Activated naive CD4-positive, alpha-beta T cell treated with anti-CD3 and anti-CD28 coated beads, Interleukin-2, amount 50 U/mL, for 72 hours (primary cell): ENCODE data around the gene AVEN. TPM values are rescaled to one million over a fixed set of nuclear protein-coding genes. Genes with fewer than 3 reads are reported as not detected.
A peak's percentile ranks its signal among the peaks of the same experiment; 100 is the strongest.
"Not testable (repeated sequence)": the region's sequence is repeated elsewhere in the genome, so short reads cannot be mapped to it uniquely, and the experiment has no call there.

ENCODE experiments used
- ATAC-seq, 2 donors: fragments of 150-1000 bp; cut with Tn5 transposase; 2 replicates each; pipeline ENCODE4 v1.10.0; 2021; ENCODE audit warnings: mild to moderate bottlenecking in 2 of 2, moderate library complexity in 2 of 2
- DNase-seq, 2 donors: peaks; one replicate each; pipeline ENCODE4 v3.0.0; 2021 to 2022; ENCODE audit warnings: low spot score in 2 of 2
- H3K27ac Mint-ChIP-seq, 2 donors: one replicate each; pipeline ENCODE4 v1.8.0; 2022; ENCODE audit warnings: mild to moderate bottlenecking in 2 of 2, mixed read lengths in 2 of 2
- H3K36me3 Mint-ChIP-seq, 2 donors: one replicate each; pipeline ENCODE4 v1.8.0; 2022; ENCODE audit warnings: mixed read lengths in 2 of 2
- H3K9me3 Mint-ChIP-seq, 2 donors: one replicate each; pipeline ENCODE4 v1.8.0; 2022; ENCODE audit warnings: mixed read lengths in 2 of 2
- total RNA-seq, 2 donors: library from RNA; stranded (reverse); gene quantifications; one replicate each; pipeline ENCODE4 v1.2.3, GENCODE V29; 2022

AVEN gene
- total RNA-seq, 2 donors from 2014 or later, result 6.9 to 9.3 TPM

DNA sequence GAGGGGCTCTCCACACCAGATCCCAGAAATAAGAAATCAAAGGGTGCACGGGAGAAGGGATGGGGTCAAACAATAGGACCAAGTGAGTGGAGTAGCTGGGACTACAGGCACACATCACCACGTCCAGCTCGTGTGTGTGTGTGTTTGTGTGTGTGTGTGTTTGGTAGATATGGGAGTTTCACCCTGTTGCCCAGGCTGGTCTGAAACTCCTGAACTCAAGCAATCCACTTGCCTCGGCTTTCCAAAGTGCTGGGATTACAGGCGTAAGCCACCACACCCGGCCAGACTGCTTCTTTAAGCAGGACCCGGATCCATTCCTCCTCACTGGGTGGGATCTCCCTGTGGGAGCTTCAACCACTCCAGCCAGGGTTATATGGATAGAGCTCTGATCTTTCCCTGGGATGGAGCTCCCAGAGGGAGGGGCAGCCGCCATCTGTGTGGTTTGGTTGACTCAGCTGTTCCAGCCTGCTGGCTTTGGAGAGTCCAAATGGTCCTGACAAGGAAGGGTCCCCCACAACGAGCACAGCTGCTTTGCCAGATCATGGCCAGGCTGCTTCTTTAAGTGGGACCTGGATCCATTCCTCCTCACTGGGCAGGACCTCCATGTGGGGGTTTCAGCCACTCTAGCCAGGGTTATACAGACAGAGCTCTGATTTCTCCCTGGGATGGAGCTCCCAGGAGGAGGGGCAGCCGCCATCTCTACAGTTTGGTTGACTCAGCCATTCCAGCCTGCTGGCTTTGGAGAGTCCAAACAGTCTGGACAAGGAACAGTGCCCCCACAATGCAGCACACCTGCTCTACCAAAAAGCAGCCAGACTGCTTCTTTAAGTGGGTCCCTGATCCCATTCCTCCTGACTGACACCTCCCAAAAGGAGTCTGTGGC is 9.1 kb upstream of the AVEN start:
- Mint-ChIP-seq H3K9me3 (peaks cover 21 to 23% of the 10 kb centered on the region in 2 donors), H3K27ac (no peak overlapping the region), H3K36me3 (peaks cover 31% of the 10 kb centered on the region in 2 donors)
- DNase-seq (no peak), ATAC-seq (no peak)

DNA sequence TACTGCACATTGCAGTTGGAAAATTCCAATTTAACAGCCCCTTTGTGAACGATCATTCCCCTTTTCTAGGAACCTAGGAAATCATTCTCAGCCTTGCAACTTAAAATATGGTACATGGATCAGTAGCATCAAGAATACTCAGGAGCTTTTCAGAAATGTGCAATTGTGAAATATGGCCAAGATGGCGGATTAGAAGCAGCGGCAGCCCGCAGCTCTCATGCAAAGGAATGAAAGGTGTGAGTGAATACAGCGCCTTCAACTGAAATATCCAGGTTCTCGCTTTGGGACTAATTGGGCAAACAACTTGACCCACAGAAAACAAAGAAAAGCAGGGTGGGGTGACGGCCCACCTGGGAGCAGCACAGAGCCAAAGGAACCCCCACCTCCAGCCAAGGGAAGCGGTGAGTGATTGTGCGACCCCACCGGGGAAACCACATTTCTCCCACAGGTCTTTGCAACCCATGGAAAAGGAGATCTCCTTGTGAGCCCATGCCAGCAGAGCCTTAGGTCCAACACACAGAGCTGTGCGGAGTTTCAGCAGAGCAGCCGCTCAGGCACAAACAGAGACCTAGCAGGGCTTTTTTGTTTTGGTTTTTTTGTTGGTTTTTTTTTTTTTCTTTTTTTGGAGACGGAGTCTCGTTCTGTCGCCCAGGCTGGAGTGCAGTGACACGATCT is 7.6 kb upstream of the AVEN start:
- Mint-ChIP-seq H3K9me3 (peaks cover 20 to 21% of the 10 kb centered on the region in 2 donors), H3K36me3 (peaks cover 27% of the 10 kb centered on the region in 2 donors), H3K27ac (no peak overlapping the region)
- DNase-seq, result no peak
- no peak for ATAC-seq

DNA sequence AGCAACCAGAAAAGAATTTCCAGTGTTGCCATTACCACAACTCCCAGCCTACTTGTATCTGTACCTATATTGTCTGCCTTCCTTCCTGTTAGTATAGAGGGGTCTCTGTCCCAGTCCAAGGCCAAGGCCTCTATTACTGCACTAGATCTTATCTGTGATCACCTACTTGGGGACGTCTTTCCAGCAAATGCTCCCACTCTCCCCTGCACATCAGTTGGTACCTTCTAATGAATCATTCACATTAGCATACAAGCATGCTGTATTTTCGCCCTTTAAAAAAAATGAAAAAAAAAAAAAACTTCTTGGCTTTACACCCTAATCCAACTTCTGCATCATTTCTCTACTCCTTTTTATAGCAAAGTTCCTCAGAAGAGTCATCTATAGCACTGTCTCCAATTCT is 4.8 kb upstream of the AVEN start:
- ATAC-seq, result no peak
- no peak for DNase-seq
- Mint-ChIP-seq H3K36me3 (peaks cover 3% of the 10 kb centered on the region in 2 donors), H3K9me3 (no peaks in the 10 kb centered on the region), H3K27ac (peak overlapping the region in 1 of 2 donors; percentile 71)

DNA sequence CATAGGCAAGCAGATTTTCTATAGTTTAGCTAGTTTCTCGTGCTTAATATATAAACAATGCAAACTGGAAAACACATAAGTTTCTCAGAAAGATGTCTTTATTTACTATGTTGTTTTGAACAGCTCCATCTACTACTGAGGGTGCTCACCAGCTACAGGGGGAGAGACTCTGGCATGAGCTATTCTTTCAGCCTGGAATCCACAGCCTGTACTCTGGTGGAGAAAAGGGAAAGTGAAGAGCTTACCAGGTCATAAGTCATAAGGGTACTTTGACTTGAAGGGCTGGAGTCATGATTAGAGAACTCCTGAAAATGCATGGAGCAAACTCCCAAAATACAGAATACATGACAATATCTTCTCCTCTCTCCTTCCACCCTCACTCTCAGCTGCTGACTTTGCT is 4.4 kb upstream of the AVEN start:
- DNase-seq (no peak), ATAC-seq (no peak)
- no peaks in the 10 kb centered on the region for H3K9me3 Mint-ChIP-seq
- H3K36me3 Mint-ChIP-seq, result no peaks in the 10 kb centered on the region
- H3K27ac Mint-ChIP-seq, result peak overlapping the region in 1 of 2 donors; percentile 71

DNA sequence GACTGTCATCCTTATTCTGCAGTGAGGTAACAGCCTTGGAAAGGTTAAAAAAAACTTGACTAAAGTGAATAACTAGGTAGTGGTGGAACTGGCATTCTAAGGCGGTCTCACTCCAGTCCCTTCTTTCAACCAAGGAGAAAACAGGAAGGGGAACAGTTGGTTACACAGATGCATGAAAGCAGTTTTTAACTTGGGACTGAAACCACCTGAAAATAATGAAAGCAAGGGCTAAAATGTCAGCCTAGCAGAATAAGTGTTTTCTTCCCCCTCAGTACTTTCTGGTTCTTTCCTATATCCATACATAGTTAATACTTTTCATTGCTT is 748 bp upstream of the AVEN start:
- Mint-ChIP-seq H3K36me3 (no peaks in the 10 kb centered on the region), H3K9me3 (no peaks in the 10 kb centered on the region), H3K27ac (peak overlapping the region in 1 of 2 donors; percentile 93)
- DNase-seq, result no peak
- ATAC-seq, result no peak

DNA sequence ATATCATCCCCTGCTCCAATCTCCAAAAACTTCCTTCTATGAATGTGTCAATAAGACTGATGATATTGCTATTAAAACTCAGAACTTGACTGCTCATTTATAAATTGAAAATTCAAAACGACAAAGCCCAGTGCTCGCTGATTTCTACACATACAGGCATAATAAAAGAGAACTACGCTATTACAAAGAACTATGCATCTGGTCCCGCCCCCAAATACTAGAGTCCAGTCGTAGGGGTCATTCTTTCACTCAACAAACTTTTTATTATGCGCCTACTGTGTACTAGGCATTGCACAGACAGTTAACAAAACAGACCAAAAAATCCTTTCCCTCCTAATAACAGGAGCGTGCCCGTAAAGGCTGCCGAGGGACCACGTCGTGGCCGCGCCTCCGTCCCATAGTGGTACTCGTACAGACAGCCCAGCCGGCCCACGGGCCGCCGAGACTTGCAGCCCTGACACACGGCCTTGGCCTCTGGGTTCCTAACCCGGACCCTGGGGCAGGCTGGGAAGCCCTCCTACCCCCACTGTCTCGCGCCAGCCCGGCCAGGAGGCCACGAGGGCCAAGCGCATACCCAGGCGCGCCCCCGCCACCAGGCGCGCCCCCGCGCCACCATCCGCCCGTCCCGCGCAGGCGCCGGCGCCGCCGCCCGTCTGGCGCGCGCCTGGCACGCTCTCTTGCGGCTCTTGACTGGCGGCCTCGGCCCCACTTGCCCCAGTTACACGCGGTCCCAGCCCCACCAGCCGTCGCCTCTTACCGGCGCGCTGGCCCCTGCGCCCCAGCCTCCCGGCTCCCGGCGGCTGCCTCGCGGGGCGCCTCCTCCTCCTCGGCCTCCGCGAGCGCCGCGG is 757 bp downstream of the AVEN start:
- Mint-ChIP-seq H3K9me3 (no peaks in the 10 kb centered on the region), H3K27ac (peak overlapping the region; percentile 73 to 93), H3K36me3 (no peaks in the 10 kb centered on the region)
- ATAC-seq (peak; percentile 69 to 83), DNase-seq (peak; percentile 79 to 80)

DNA sequence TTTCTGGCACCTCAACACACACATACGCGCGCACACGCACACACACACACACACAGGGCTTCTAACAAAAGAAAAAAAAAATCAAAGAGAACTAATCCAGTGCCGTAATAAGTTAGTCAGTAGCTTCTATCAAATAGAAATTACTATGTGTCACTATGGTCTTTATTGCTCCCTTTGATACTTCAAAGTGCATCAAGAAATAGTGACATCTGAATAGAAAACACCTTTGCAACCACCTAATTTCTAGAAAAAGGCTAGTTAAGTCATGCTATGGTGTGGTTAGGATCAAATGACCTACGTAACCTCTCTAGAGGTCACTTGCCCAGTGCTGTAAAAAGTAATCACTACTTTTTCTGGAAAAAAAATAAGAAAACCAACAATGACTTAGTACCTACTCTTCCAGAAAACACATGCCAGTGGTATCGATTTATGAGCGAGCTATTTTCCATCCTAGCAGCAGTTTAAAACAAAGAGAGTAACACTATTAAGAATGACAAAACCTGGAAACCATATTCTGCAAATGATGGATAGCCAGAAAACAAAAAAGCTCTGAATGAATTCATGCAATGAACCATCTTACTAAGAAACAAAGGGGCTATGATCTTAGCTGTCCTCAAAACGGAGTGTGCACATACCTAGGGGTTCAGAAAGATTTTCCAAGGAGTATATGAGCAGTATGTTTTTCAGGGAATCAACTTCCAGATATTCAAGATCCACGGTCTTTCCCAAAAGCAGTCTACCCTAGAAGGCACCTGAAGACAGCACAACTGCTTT is 6.8 kb downstream of the AVEN start:
- H3K9me3 Mint-ChIP-seq, result peaks cover 0 to 9% of the 10 kb centered on the region in 2 donors
- ATAC-seq (peak; percentile 83 to 94), DNase-seq (peak in 1 of 2 donors; percentile 40)
- H3K36me3 Mint-ChIP-seq, result peaks cover 0 to 20% of the 10 kb centered on the region in 2 donors
- peak overlapping the region; percentile 26 to 63 for H3K27ac Mint-ChIP-seq

DNA sequence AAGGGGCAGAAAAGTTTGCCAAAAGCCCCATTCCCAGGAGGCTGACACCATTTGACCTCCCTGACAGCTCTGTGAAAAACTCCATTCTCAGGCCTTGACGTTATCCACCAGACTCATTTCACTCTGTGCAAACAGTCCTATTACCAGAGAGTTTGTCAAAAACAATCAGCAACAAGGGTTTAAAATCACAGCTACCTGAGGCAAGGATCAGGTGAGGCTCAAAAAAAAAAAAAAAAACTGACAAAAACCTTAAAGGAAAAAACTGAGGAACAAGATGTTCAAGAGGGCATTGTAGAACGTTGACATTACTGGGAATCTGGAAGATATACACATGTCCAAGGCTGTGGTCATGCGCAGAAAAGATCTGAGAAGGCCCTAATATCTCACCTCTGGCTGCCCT is 11.4 kb downstream of the AVEN start:
- Mint-ChIP-seq H3K36me3 (peaks cover 0 to 27% of the 10 kb centered on the region in 2 donors), H3K9me3 (peaks cover 0 to 9% of the 10 kb centered on the region in 2 donors), H3K27ac (no peak overlapping the region)
- DNase-seq (no peak), ATAC-seq (no peak)

DNA sequence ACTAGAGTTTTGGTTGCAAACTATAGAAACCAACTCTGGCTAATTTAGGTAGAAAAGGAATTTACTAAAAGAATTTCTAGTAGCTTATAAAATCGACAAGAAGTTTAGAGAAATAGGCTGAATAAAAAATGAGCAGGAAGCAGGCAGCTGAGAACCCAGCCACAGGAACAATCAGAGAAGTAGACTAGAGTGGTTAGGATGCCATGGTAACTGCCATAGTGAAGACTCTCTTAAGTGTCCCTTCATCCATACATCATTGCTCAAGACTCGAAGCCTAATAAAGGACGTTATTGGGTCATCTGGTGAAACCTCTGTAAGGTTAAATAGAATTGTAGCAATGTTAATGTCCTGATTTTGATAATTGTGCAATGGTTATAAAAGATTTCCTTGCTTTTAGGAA is 13.8 kb downstream of the AVEN start:
- no peak overlapping the region for H3K27ac Mint-ChIP-seq

DNA sequence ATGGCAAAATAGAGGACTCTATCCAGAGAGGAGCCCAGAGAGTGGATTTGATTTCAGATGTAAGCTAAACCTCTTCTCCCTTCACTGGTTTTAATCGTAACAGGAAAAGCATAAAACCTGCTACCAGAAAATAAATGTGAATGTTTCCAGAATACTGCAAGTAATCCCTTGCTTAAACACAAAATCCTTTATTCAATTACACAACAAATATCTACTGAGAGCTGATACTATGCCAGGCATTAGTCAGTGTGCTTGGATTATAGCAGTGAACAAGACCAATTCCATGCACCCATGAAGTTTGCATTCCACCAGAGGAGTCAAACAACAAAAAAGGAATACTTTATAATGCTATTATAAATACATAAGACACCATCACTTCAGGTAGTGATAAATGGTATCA is 15.1 kb downstream of the AVEN start:
- ATAC-seq (no peak), DNase-seq (no peak)
- H3K9me3 Mint-ChIP-seq, result peaks cover 0 to 9% of the 10 kb centered on the region in 2 donors
- no peak overlapping the region for H3K27ac Mint-ChIP-seq
- peaks cover 0 to 25% of the 10 kb centered on the region in 2 donors for H3K36me3 Mint-ChIP-seq

More for the DNA sequence above, 13.8 kb downstream of the AVEN start:
- Mint-ChIP-seq H3K36me3 (peaks cover 0 to 27% of the 10 kb centered on the region in 2 donors), H3K9me3 (peaks cover 0 to 9% of the 10 kb centered on the region in 2 donors)
- DNase-seq, result no peak
- no peak for ATAC-seq

DNA sequence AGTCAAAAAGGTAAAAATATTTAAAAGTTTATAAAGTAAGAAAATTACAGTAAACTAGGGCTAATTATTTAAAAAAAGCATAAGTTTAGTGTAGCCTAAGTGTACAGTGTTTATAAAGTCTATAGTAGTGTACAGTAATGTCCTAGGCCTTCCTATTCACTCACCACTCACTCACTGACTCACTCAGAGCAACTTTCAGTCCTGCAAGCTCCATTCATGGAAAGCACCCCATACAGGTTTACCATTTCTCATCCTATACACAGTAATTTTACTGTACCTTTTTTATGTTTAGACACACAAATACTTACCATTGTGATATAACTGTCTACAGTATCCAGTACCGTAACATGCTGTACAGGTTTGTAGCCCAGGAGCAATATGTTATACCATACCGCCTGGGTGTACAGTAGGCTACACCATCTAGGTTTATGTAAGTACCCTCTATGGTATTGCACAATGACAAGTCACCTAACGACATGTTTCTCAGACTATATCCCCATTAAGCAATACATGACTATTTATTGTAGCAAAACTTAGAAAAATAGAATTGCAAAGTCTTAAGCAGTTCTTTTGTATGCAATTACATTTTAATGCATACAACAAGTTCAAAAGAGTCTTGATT is 19.5 kb downstream of the AVEN start:
- Mint-ChIP-seq H3K36me3 (peaks cover 6 to 10% of the 10 kb centered on the region in 2 donors), H3K27ac (no peak overlapping the region)
- ATAC-seq, result peak; percentile 48 to 64

DNA sequence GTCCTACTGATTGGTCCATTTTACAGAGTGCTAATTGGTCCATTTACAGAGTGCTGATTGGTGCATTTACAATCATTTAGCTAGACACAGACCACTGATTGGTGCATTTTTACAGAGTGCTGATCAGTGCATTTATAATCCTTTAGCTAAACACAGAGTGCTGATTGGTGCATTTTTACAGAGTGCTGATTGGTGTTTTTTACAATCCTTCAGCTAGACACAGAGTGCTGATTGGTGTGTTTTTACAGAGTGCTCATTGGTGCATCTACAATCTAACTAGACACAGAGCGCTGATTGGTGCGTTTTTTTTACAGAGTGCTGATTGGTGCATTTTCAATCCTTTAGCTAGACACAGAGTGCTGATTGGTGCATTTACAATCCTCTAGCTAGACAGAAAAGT is 20.3 kb downstream of the AVEN start:
- not testable (repeated sequence) for H3K36me3 Mint-ChIP-seq, H3K9me3 Mint-ChIP-seq
- peak overlapping the region in 1 of 2 donors; percentile 54 for H3K27ac Mint-ChIP-seq

More for the DNA sequence above, 19.5 kb downstream of the AVEN start:
- H3K9me3 Mint-ChIP-seq, result no peaks in the 10 kb centered on the region
- DNase-seq, result no peak

DNA sequence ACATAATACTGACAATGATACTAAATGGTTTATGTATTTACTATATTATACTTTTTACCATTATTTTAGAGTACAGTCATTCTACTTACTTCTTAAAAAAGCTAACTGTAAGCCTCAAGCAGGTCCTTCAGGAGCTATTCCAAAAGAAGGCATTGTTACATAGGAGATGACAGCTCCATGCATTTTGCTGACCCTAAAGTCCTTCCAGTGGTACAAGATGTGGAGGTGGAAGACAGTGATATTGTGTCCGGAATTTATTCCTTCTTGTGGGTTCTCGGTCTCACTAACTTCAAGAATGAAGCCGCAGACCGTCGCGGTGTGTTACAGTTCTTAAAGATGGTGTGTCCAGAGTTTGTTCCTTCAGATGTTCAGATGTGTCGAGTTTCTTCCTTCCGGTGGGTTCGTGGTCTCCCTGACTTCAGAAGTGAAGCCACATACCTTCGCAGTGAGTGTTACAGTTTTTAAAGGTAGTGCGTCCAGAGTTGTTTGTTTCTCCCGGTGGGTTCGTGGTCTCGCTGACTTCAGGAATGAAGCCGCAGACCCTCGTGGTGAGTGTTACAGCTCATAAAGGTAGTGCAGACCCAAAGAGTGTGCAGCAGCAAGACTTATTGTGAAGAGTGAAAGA is 20.9 kb downstream of the AVEN start:
- Mint-ChIP-seq H3K36me3 (peaks cover 10 to 12% of the 10 kb centered on the region in 2 donors), H3K9me3 (no peaks in the 10 kb centered on the region), H3K27ac (peak overlapping the region in 1 of 2 donors; percentile 54)
- ATAC-seq, result peak; percentile 70 to 73
- peak; percentile 30 to 59 for DNase-seq

More for the DNA sequence above, 20.3 kb downstream of the AVEN start:
- not testable (repeated sequence) for ATAC-seq, DNase-seq

DNA sequence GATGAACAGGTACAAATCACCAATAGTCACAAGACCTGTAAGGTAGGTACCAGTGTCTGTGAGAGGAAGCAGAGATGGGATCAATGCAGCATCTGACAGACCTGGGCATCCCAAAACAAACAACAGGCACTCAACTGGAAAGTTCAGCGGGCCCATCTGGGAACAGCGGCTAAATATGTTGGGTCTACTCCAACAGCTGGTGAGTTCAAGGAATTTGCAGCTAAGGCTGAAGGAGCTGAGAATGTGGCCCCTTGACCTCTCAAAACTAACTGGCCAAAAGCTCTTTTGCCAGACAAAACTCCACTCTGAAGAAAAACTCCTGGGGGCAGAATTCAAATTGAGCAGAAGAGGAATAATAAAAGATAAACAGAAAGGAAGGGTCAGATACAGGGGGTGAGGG is 24.4 kb downstream of the AVEN start:
- no peak for DNase-seq
- H3K9me3 Mint-ChIP-seq, result no peaks in the 10 kb centered on the region
- ATAC-seq, result no peak
- peak overlapping the region in 1 of 2 donors; percentile 23 for H3K27ac Mint-ChIP-seq
- H3K36me3 Mint-ChIP-seq, result peaks cover 10 to 12% of the 10 kb centered on the region in 2 donors

DNA sequence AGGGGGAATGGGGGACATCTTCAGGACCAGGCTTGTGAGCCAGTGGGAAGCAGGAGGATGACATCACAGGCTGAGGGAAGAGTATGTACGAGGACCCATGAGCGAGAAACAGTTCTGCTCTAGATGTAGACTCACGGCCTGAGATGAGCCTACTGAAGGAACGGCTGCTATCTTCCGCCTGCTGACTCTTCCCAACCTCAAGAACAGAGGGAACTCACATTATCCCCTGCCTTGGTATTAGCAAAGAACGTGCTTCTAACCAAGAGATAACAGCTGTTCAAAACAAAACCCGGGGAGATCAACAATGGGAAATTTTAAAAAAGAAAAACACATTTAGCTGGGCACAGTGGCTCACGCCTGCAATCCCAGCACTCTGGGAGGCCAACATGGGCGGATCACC is 25.3 kb downstream of the AVEN start:
- DNase-seq (no peak), ATAC-seq (no peak)
- no peak overlapping the region for H3K27ac Mint-ChIP-seq
- H3K36me3 Mint-ChIP-seq, result peaks cover 8 to 12% of the 10 kb centered on the region in 2 donors
- no peaks in the 10 kb centered on the region for H3K9me3 Mint-ChIP-seq
